Measurements from ENCODE around the gene PTH2R.
"Not testable (repeated sequence)": the region's sequence is repeated elsewhere in the genome, so short reads cannot be mapped to it uniquely, and the experiment has no call there.

Gene PTH2R

DNA sequence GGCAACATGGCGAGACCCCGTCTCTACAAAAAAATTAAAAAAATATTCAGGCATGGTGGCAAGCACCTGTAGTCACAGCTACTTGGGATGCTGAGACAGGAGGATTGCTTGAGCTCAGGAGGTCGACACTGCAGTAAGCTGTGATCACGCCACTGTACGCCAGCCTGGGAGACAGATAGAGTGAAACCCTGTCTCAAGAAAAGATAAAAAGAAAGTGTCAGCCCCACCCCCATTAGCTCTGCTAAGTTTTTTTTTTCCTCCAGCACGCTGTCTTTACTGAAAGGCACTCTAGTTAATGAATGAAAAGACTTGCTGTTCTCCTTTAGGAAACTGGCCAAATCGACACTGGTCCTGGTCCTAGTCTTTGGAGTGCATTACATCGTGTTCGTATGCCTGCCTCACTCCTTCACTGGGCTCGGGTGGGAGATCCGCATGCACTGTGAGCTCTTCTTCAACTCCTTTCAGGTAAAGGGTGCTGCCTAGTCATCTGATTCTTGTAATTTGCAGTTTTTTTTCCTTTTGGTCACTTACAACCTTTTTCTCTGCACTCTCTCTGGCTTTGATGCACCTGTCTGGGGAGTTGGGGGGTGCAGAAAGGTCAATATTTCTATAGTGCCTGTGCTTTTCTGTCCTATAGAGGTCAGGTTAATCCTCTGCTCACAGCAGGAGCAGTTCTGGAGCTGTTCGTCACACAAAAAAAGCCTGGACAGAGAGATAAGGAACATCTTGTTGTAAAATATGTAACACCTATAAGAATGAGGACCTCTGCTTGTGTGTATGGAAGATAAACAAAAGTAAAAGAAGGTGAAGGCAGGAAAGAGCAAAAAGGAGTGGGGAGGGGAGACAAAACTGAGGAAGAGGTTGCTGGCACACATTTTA lies 82.3 kb downstream of the PTH2R start:
- no peak for DNase-seq (ENCODE audit: low read depth)

DNA sequence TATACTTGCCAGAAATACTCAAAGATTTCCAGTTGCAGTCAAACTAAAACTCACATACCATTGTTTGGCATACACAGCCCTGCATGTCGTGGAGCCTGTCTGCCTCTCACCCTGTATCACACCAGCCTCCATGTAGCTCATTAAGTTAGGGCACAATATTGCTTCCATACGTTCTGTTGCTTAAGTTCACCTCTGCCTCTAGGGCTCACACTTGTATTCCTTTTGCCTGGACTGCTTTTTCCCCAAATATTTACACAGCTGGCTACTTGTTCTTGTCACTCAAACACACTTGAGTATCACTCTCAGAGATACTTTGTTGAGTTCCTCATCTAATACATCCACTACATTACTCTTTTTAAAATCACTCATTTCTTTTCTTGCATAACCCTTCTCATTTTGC lies 83.1 kb downstream of the PTH2R start:
- no peak for DNase-seq (ENCODE audit: low read depth)

DNA sequence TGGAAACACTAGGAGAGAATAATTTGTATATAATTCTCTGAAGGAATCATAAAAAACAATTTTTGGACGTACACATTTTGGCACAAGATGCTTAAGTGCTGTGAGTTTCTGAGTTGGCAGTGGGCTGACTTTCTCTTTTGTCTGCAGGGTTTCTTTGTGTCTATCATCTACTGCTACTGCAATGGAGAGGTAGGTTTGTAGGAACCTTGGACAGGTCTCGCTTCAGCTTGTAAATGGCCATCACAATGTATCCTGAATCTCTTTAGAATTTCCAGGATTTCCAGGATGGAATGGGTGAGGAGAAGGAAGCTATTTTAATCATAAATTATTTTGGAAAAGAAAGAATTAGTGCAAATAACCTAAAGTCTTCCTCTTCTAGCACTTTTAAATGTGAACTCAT lies 83.9 kb downstream of the PTH2R start:
- DNase-seq (ENCODE audit: low read depth): no peak

DNA sequence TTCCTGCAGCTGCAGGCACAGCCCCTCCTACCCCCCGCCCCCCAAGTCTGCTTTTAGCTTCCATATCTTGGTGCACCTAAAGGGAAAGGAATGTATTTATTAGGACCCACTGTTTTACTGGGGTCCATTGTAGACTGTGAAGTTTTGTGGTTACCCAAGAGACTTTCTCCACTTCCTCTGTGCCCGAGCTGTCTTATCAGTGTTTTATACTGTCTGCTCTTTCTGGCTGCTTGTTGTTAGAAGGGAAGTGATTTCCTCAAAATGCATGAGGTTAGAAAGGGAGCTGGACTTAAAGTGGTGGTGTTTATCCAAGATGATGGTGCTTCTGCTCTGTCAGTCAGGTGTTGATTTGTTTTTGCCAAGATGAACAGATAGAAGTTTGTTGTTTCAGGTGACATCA lies 85.0 kb downstream of the PTH2R start:
- DNase-seq (ENCODE audit: low read depth): no peak

DNA sequence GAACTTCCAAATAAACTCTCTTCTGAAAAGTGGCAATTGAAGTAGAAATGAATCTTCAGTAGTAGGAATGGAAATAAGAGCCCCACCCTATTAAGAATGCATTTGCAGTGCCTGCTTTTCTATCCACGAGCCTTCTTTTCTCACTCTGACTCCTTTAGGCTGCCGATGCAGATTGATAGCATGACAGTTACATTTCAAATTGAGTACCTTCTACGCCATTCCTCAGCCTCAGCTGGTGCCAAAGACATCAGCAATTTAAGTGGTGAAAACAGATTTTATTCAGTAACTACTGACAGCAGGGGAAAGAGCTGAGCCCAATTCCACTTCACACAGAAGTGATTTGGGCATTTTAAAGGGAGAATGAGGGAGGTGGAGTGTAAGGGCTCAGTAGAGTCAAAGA lies 85.5 kb downstream of the PTH2R start:
- no peak for DNase-seq (ENCODE audit: low read depth)

DNA sequence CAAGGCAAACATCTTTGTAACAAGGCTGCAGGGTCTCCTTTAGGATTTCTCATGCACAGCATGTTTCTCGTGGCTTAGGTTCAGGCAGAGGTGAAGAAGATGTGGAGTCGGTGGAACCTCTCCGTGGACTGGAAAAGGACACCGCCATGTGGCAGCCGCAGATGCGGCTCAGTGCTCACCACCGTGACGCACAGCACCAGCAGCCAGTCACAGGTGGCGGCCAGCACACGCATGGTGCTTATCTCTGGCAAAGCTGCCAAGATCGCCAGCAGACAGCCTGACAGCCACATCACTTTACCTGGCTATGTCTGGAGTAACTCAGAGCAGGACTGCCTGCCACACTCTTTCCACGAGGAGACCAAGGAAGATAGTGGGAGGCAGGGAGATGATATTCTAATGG lies 86.6 kb downstream of the PTH2R start:
- no peak for DNase-seq (ENCODE audit: low read depth)

DNA sequence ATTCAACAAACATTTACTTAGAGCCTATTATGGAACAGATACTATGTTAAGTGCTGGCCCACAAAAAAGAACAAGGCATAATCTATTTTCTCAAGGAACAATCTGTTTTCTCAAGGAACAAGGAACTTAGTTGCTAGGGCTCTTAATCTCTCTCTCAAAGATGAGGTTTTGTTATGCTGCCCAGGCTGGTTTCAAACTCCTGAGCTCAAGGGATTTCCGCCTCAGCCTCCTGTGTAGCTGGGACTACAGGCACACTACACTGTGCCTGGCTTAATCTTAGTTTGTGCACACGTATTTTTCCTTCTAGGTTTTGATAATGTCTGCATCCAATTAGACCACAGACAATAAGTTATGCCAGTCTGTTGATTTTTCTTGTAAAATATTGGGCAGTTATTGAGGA lies 89.5 kb downstream of the PTH2R start:
- DNase-seq (ENCODE audit: low read depth): no peak

DNA sequence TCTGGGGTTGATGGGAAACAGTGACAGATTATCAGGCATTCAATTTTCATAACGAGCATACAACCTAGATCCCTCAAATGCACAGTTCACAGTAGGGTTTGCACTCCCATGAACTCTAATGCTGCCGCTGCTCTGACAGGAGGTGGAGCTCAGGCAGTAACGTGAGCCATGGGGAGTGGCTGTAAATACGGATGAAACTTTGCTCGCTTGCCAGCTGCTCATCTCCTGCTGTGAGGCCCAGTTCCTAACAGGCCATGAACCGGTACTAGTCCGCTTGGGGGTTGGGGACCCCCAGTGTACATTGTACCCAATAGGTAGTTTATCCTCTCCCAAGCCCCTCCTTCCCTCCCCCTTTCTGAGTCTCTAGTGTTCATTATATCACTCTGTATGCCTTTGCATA lies 94.6 kb downstream of the PTH2R start:
- DNase-seq (ENCODE audit: low read depth): no peak

DNA sequence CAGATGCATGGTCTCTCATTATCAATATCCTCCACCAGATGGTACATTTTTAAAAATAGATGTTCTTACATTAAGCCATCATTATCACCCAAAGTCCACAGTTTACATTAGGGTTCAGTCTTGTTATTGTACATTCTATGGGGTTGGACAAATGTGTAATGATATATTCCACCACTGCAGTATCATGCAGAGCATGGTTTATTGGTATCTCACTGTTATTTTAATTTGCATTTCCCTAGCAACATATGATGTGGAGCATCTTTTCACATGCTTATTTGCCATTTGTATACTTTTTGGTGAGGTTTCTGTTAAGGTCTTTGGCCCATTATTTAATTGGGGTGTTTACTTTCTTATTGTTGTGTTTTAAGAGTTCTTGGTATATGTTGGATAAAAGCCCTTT lies 95.7 kb downstream of the PTH2R start:
- no peak for DNase-seq (ENCODE audit: low read depth)

DNA sequence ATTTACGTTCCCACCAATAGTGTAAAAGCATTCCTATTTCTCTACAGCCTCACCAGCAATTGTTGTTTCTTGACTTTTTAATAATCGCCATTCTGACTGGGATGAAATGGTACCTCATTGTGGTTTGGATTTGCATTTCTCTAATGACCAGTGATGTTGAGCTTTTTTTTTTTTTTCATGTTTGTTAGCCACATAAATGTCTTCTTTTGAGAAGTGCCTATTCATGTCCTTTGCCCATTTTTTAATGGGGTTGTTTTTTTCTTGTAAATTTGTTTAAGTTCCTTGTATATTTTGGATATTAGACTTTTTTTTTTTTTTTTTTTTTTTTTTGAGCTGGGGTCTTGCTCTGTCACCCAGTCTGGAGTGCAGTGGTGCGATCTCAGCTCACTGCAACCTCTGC lies 98.8 kb downstream of the PTH2R start:
- DNase-seq (ENCODE audit: low read depth): not testable (repeated sequence)

DNA sequence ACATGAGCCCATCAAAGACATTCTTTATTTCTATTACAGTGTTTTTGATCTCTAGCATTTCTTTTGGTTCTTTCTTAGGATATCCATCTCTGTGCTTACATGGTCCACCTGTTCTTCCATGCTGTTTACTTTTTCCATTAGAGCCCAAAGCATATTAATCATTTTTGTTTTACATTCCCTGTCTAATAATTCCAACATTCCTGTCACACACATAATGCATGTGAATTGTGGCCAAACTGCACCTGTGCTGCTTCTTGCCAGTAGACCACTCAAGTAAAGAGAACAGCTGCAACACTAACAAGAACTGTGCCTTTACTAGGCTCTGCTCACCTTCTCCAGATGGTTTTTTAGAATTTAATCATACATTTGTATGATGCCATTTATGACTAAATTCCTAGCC lies 103.0 kb downstream of the PTH2R start:
- DNase-seq (ENCODE audit: low read depth): no peak

DNA sequence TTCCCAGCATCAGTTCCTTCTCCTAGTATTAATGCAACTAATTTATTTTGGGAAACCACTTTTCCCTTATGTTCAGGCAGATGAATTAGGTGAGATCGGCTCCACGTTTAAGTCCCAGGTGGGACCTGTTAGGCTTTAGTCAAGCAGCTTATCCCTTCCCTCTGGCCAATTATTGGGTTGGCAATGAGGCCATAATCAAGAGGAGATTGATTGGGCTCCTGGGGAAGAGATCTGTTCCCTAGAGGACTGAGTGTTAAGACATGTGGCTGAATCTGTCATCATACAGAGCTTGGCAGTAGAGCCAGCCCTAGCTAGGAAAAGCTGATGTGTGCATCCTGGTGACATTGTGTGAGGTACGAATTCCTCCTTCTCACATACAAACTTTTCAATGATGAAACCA lies 104.4 kb downstream of the PTH2R start:
- no peak for DNase-seq (ENCODE audit: low read depth)

DNA sequence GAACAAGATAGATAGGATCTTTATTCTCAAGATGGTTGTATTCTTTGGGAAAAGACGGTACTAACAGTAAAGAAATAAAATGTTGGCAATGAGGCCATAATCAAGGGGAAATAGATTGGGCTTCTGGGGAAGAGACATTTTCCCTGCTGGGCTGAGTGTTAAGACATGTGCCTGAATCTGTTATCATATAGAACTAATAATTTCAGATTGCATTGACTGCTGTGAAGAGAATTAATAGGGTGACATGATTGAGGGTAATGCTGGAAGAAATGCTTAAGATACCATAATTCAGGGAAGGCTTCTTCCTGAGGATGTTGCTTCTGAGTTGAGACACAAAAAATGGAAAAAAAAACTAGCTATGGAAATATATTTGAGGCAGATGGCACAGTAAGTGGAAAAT lies 105.0 kb downstream of the PTH2R start:
- DNase-seq (ENCODE audit: low read depth): no peak

DNA sequence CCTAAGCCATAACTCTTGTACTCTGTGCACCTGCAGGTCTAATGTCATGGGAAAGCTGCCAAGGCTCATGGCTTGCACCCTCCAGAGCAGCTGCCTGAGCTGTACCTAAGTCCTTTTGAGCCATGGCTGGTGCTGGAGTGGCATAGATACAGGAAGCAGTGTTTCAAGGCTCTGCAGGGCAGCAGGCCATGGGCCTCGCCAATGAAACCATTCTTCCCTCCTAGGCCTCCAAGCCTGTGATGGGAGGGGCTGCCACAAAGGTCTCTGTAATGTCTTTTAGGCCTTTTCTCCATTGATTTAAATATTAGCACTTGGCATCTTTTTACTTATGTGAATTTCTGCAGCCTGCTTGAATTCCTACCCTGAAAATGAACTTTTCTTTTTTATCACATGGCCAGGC lies 108.5 kb downstream of the PTH2R start:
- no peak for DNase-seq (ENCODE audit: low read depth)

DNA sequence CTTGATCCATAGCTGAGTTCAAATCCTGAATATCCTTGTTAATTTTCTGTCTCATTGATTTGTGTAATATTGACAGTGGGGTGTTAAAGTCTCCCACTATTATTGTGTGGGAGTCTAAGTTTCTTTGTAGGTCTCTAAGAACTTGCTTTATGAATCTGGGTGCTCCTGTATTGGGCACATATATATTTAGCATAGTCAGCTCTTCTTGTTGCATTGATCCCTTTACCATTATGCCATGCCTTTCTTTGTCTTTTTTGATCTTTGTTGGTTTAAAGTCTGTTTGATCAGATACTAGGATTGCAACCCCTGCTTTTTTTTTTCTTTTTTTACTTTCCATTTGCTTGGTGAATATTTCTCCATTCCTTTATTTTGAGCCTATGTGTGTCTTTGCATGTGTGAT lies 116.5 kb downstream of the PTH2R start:
- not testable (repeated sequence) for DNase-seq (ENCODE audit: low read depth)

DNA sequence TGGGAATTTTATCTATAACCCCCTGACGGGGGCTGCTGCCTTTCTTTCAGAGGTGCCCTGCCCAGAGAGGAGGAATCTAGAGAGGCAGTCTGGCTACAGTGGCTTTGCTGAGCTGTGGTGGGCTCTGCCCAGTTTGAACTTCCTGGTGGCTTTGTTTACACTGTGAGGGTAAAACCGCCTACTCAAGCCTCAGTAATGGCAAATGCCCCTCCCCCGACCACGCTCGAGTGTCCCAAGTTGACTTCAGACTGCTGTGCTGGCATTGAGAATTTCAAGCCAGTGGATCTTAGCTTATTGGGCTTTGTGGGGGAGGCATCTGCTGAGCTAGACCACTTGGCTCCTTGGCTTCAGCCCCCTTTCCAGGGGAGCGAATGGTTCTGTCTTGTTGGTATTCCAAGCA lies 118.6 kb downstream of the PTH2R start:
- not testable (repeated sequence) for DNase-seq (ENCODE audit: low read depth)

DNA sequence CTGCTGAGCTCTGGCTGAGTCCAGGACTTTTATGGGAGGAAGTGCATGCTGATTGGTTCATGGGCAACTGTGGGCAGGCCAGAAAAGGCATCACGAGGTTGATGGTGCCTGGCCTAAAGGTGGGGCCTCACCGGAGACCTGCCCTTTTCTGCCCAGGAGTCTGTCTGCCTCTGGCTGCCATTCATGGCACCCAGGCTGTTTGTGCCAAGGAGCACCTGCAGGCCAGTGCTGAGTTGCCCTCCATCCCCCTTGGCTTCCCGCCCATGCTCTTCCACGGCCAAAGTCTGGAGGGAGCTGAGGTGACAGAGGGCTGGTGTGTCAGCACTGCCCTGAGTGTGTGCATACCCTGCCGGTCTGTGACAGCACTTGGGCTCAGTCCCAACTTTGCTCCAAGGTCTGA lies 123.2 kb downstream of the PTH2R start:
- DNase-seq (ENCODE audit: low read depth): no peak

DNA sequence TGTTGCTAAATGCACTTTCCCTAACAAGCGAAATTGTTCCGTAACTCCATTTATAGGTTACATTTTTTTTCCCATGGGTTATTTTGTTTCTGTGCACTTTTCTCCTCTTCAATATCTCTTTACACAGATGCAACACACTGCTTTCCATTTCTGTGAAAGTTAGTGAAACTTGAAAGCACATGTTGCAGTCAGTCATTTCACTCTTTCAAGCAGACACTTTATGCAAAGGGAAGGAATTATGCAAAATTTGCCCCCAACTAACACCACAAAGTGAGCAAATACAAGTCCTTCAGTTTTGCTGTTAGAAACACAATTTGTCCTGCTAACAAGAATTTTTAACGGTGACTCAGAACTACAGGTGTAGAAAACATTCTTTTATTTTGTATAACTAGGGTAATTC lies 124.8 kb downstream of the PTH2R start:
- DNase-seq (ENCODE audit: low read depth): no peak

DNA sequence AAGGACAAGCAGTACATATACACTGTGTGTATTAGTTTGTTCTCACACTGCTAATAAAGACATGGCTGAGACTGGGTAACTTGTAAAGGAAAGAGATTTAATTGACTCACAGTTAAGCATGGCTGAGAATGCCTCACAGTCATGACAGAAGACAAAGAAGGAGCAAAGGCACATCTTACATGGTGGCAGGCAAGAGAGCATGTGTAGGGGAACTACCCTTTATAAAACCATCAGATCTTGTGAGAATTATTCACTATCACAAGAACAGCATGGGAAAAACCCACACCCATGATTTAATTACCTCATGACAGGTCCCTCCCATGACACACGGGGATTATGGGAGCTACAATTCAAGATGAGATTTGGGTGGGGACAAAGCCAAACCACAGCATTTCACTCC lies 129.0 kb downstream of the PTH2R start:
- DNase-seq (ENCODE audit: low read depth): not testable (repeated sequence)

DNA sequence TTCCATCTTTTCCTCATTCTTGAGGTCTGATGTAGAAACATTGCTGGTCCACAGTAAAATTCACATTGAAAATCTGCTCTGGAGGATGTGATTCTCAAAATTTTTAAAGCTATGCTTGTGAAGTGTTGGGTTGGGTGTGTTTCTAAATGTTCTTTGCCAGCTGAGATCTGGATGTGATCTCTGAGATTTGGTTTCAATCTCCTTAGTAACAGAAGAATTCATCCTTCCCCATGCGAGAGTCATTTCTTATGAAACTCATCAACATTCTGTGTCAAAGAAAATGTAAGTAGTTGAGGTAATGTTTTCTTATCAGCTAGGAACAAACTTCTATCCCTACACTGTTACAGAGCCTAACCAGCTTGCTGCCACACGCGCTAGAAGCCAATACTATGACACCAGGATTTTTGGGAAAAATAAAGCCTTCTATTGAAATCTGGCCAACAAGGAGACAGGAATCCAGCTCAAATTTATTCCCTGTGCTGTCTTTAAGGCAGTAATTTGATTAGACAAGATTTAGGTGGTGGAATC lies 134.9 kb downstream of the PTH2R start:
- no peak for DNase-seq (ENCODE audit: low read depth)

DNA sequence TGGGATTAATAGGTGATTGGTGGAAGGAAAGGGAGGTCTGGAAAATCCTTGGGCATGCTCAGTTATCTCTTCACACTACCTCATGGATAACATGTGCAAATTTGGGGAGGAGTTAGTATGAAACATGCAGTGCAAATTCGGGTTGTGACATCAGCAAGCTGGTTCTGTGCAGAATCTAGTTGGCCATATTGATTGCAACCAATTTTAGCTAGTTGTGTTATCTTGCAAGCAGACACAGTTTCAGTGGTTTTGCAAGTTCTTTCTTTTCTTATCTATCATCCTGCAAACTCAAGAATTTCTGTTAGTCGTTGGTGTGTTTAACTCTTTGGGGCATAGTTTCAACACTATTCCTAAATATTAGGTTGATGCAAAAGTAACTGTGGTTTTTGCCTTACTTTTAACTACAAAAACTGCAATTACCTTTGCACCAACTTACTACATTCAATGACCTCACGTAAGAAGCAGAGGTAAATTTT lies 135.4 kb downstream of the PTH2R start:
- no peak for DNase-seq (ENCODE audit: low read depth)

DNA sequence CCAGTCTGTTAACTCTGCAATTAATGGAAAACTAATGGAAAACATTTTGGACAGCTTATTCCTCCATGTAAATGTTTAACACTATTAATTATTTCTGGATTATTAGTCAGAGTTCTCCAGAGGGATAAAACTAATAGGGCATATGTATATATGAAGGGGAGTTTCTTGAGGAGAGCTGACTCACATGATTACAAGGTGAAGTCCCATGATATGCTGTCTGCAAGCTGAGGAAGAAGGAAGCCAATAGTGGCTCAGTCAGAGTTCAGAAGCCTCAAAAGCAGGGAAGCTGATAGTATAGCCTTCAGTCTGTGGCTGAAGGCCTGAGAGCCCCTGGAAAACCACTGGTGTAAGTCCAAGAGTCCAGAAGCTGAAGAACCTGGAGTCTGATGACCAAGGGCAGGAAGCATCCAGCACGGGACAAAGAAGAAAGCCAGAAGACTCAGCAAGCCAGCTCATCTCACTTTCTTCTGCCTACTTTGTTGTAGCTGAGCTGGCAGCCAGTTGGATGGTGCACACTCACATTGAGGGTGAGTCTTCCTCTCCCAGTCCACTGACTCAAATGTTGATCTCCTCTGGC lies 136.0 kb downstream of the PTH2R start:
- DNase-seq (ENCODE audit: low read depth): no peak

All from stimulated activated CD8-positive, alpha-beta memory T cell treated with anti-CD3 and anti-CD28 coated beads, Interleukin-12 subunit alpha, Interleukin-12 subunit beta, amount 100 ng/mL, for 1 hour (primary cell).